K562 (cell line): Measurements from ENCODE around the gene RNF166. TPM values are rescaled to one million over a fixed set of nuclear protein-coding genes. Genes with fewer than 3 reads are reported as not detected.
A peak's percentile ranks its signal among the peaks of the same experiment; 100 is the strongest.

Experiments
- AFF4 ChIP-seq: sonication (generic); formaldehyde crosslinking; IDR thresholded peaks from 2 replicates; pipeline ENCODE4 v1.8.0; 2023; ENCODE audit warnings: mild to moderate bottlenecking, missing genetic modification reagents
- BRF1 ChIP-seq: IDR thresholded peaks from 3 replicates; pipeline ENCODE4 v1.6.1; 2011; ENCODE audit warnings: borderline replicate concordance, mild to moderate bottlenecking; ENCODE audit not compliant: insufficient read length; ENCODE audit errors: extremely low read depth
- FUS ChIP-seq: fragments of 200-400 bp; formaldehyde crosslinking; optimal IDR thresholded peaks from 2 replicates; pipeline ENCODE3; 2017; ENCODE audit warnings: low read depth, low read length
- JUN ChIP-seq, 2 experiments: sonication (generic) in 1 of 2; formaldehyde crosslinking in 1 of 2; IDR thresholded peaks; 2 replicates each; pipeline versions ENCODE4 v1.6.1 to v1.8.0; 2012 to 2022; ENCODE audit warnings: borderline replicate concordance in 2 of 2, mild to moderate bottlenecking in 2 of 2, improper control_type of control experiment in 1 of 2, low read depth in 1 of 2, low read length in 1 of 2, missing genetic modification reagents in 1 of 2
- KAT2B ChIP-seq: IDR thresholded peaks from one replicate; pipeline ENCODE4 v1.6.1; 2012; ENCODE audit warnings: low read depth, mild to moderate bottlenecking, control low read depth, inconsistent platforms, low read length, moderate library complexity
- L3MBTL2 ChIP-seq: fragments of 450-650 bp; IDR thresholded peaks from 2 replicates; pipeline ENCODE4 v1.6.1; 2016; ENCODE audit warnings: mild to moderate bottlenecking, moderate library complexity
- MAZ ChIP-seq, 2 experiments: fragments of 450-650 bp in 1 of 2; sonication (generic) in 1 of 2; formaldehyde crosslinking; IDR thresholded peaks in 1 of 2; conservative IDR thresholded peaks in 1 of 2; 2 replicates each; pipeline versions ENCODE4 v1.4.0 to v1.5.0; 2020; ENCODE audit warnings: mild to moderate bottlenecking in 1 of 2, missing genetic modification reagents in 1 of 2
- MECOM ChIP-seq: fragments of 250-450 bp; sonication (Bioruptor Pico); IDR thresholded peaks from 2 replicates; pipeline ENCODE4 v1.8.0; 2022; ENCODE audit warnings: inconsistent platforms
- NCOA1 ChIP-seq: fragments of 450-650 bp; IDR thresholded peaks from 2 replicates; pipeline ENCODE4 v1.6.1; 2016; ENCODE audit warnings: low read depth
- NEUROD1 ChIP-seq: fragments of 150-350 bp; IDR thresholded peaks from 2 replicates; pipeline ENCODE4 v1.6.1; 2014; ENCODE audit warnings: borderline replicate concordance, low read length, low read depth; ENCODE audit not compliant: partially characterized antibody
- NRF1 ChIP-seq, 2 experiments: fragments of 450-650 bp; IDR thresholded peaks in 1 of 2; conservative IDR thresholded peaks in 1 of 2; 2 replicates each; pipeline ENCODE4 v1.6.1; 2014; ENCODE audit warnings: mild to moderate bottlenecking in 2 of 2
- PCBP1 ChIP-seq: fragments of 200-400 bp; formaldehyde crosslinking; IDR thresholded peaks from 2 replicates; pipeline ENCODE4 v1.6.1; 2018; ENCODE audit warnings: mild to moderate bottlenecking, low read depth, low read length; ENCODE audit not compliant: poor library complexity, severe bottlenecking
- POLR2A ChIP-seq: fragments of 450-650 bp; conservative IDR thresholded peaks from 2 replicates; pipeline ENCODE4 v1.6.1; 2016
- RAD21 ChIP-seq, 2 experiments: fragments of 250-450 bp in 1 of 2; fragments of 450-650 bp in 1 of 2; sonication (Bioruptor Pico) in 1 of 2; formaldehyde crosslinking in 1 of 2; IDR thresholded peaks in 1 of 2; conservative IDR thresholded peaks in 1 of 2; 2 replicates each; pipeline versions ENCODE4 v1.4.0 to v1.8.0; 2020 to 2022; ENCODE audit warnings: mild to moderate bottlenecking in 2 of 2, moderate library complexity in 1 of 2
- SREBF2 ChIP-seq: sonication (generic); formaldehyde crosslinking; IDR thresholded peaks from 2 replicates; pipeline ENCODE4 v1.4.0; 2020; ENCODE audit warnings: mild to moderate bottlenecking, missing genetic modification reagents
- TAF9B ChIP-seq: fragments of 450-650 bp; IDR thresholded peaks from 2 replicates; pipeline ENCODE4 v1.6.1; 2018; ENCODE audit warnings: mild to moderate bottlenecking; ENCODE audit not compliant: partially characterized antibody
- ZBTB11 ChIP-seq, 3 experiments: fragments of 200-800 bp in 1 of 3; fragments of 250-450 bp in 1 of 3; fragments of 450-650 bp in 1 of 3; sonication (Bioruptor Pico) in 1 of 3; sonication (Bioruptor generic) in 1 of 3; formaldehyde crosslinking in 1 of 3; IDR thresholded peaks; 2 replicates each; pipeline versions ENCODE4 v1.6.1 to v1.8.0; 2016 to 2022; ENCODE audit warnings: mild to moderate bottlenecking in 2 of 3, missing genetic modification characterization in 2 of 3, missing compliant biosample characterization in 1 of 3, moderate library complexity in 1 of 3
- ZBTB7A ChIP-seq: IDR thresholded peaks from 2 replicates; pipeline ENCODE4 v1.6.1; 2011; ENCODE audit warnings: low read depth, mild to moderate bottlenecking, low read length, moderate library complexity, borderline replicate concordance; ENCODE audit not compliant: control insufficient read depth
- polyA plus RNA-seq, 8 experiments: library from polyadenylated mRNA; depleted of rRNA in 4 of 8; stranded (reverse) in 5 of 8; unstranded in 3 of 8; fragments of >200 nt; fragmentation: Nextera tagmentation in 2 of 8; fragmentation: Illumina TruSeq in 1 of 8; extraction: Ambion mirVana in 2 of 8; extraction: Trizol in 1 of 8; gene quantifications; 2 replicates each; pipeline versions ENCODE4 v1.2.1 to v1.2.3, GENCODE V29; 2011 to 2014; ENCODE audit warnings: inconsistent platforms in 1 of 8, missing spikeins in 1 of 8
- total RNA-seq, 7 experiments: library from RNA; depleted of rRNA in 6 of 7; stranded (reverse); fragments of >200 nt in 6 of 7; fragmentation: Illumina TruSeq in 2 of 7; extraction: Trizol in 2 of 7; gene quantifications; 2 replicates each; pipeline versions ENCODE4 v1.2.1 to v1.2.3, GENCODE V29; 2011 to 2021; ENCODE audit warnings: low replicate concordance in 1 of 7

RNF166 gene
- total and polyA plus RNA-seq, 9 of the 15 experiments (the other 6 are each of a cell fraction or from before 2014, with no cell fraction given), result 0.56 to 60.3 (median 19.5) TPM

- TF ChIP-seq AFF4 (CRISPR knock-in tag) (peak; percentile 84; the same call in 1 of the 2 replicates), BRF1 (no peak), MAZ (CRISPR knock-in tag; conservative IDR thresholded peaks at IDR 0.05 in 1 of 2, IDR thresholded peaks at IDR 0.05 in 1 of 2) (peak; percentile 97 to 98), KAT2B (peak; percentile 77), NCOA1 (no peak), ZBTB11 (CRISPR knock-in tag; IDR thresholded peaks at IDR 0.05) (0 out of 6 replicates have a peak, but pooled peaks of 2 of the 3 experiments have one; percentile 7 to 8), PCBP1 (peak; percentile 64), MECOM (CRISPR knock-in tag) (no peak), FUS (peak; percentile 57), NEUROD1 (peak; percentile 70), TAF9B (no peak), JUN (IDR thresholded peaks at IDR 0.05; ENCODE audit: borderline replicate concordance, low read depth, low read length) (0 out of 2 replicates have a peak, but pooled peaks have one; percentile 35), JUN (CRISPR knock-in tag; IDR thresholded peaks at IDR 0.05; ENCODE audit: borderline replicate concordance) (no peak), ZBTB7A (peak; percentile 98), POLR2A (peak; percentile 47), SREBF2 (CRISPR knock-in tag) (peak; percentile 88; the same call in 1 of the 2 replicates), RAD21 (CRISPR knock-in tag; conservative IDR thresholded peaks at IDR 0.05 in 1 of 2, IDR thresholded peaks at IDR 0.05 in 1 of 2) (peak; percentile 93 to 94), NRF1 (conservative IDR thresholded peaks at IDR 0.05 in 1 of 2, IDR thresholded peaks at IDR 0.05 in 1 of 2) (peak in 1 of 2 experiments; percentile 43; a peak in 2 of 4 replicates), L3MBTL2 (peak; percentile 96)
Observed at GRCh38 chr16:88737298-88738150, 31.3 kb upstream of the RNF166 start (continued).
